ENCODE measurements around the gene CDYL2. TPM values are rescaled to one million over a fixed set of nuclear protein-coding genes. Genes with fewer than 3 reads are reported as not detected.

CDYL2 gene
- total and polyA plus RNA-seq, 12 donors = 0.59 to 5.3 (median 2.9) TPM

- Histone ChIP-seq H3K4me1 (peaks cover 0 to 20% (median 0%) of the 10 kb centered on the region in 9 donors), H3K4me3 (peak overlapping the region in 9 of 10 donors; percentile 42 to 68 (median 61)), H3K27ac (peak overlapping the region in 1 of 10 donors; percentile 64), H3K9me3 (no peaks in the 10 kb centered on the region), H3K27me3 (peaks cover 0 to 3% (median 0%) of the 10 kb centered on the region in 7 donors), H3K36me3 (no peaks in the 10 kb centered on the region)
- ATAC-seq (peak in 5 of 8 donors; percentile 28 to 65 (median 41)), DNase-seq (peak; percentile 34 to 59)
- no peak for TF ChIP-seq CTCF (IDR thresholded peaks at IDR 0.05)
- 0% methylated on average over 29 to 68 of the region's 80 CpGs for WGBS, 2 donors
- intact Hi-C loops (cut with DNase I) = loop anchor here in 2 of 10 donors (10.0 kb wide), 1 partner anchor 259 kb away; the partner anchor contains the start of gene DYNLRB2 (in 2 of the 2)
These were observed 307 bp downstream of the CDYL2 start for GRCh38 chr16:80804056-80804525.

GRCh38 chr16:80803339-80804055 is 901 bp downstream of the CDYL2 start:
- intact Hi-C loops (cut with DNase I) = loop anchor here in 2 of 10 donors (10.0 kb wide), 1 partner anchor 259 kb away; the partner anchor contains the start of gene DYNLRB2 (in 2 of the 2)
- TF ChIP-seq CTCF (IDR thresholded peaks at IDR 0.05) = peak in 8 of 9 donors; percentile 10 to 53 (median 32)
- WGBS, 2 donors = 6% methylated on average over 41 to 80 of the region's 87 CpGs
- peak in 3 of 8 donors; percentile 19 to 31 (median 25) for ATAC-seq
- H3K4me3 ChIP-seq = peak overlapping the region in 9 of 10 donors; percentile 6 to 68 (median 60)
- no peaks in the 10 kb centered on the region for H3K36me3 ChIP-seq
- no peaks in the 10 kb centered on the region for H3K9me3 ChIP-seq
- peaks cover 0 to 3% (median 0%) of the 10 kb centered on the region in 7 donors for H3K27me3 ChIP-seq
- H3K4me1 ChIP-seq = peaks cover 0 to 20% (median 0%) of the 10 kb centered on the region in 9 donors
- peak in 1 of 2 donors; percentile 33 for DNase-seq
- no peak overlapping the region for H3K27ac ChIP-seq

- TF ChIP-seq CTCF (IDR thresholded peaks at IDR 0.05) = no peak
- intact Hi-C loops (cut with DNase I) = loop anchor here in 2 of 10 donors (10.0 kb wide), 1 partner anchor 258 kb away; the partner anchor contains the start of gene DYNLRB2 (in 2 of the 2)
- Histone ChIP-seq H3K9me3 (no peaks in the 10 kb centered on the region), H3K27ac (no peak overlapping the region), H3K36me3 (no peaks in the 10 kb centered on the region), H3K4me1 (peaks cover 0 to 20% (median 0%) of the 10 kb centered on the region in 9 donors), H3K4me3 (peak overlapping the region in 5 of 10 donors; percentile 44 to 68 (median 66)), H3K27me3 (peaks cover 0 to 3% (median 0%) of the 10 kb centered on the region in 7 donors)
- no peak for ATAC-seq
- 84 to 99% methylated on average over 7 of the region's 7 CpGs for WGBS, 2 donors
- DNase-seq = no peak
These were observed 1.5 kb downstream of the CDYL2 start for GRCh38 chr16:80802902-80803301.

GRCh38 chr16:80802138-80802537 is 2.3 kb downstream of the CDYL2 start:
- Histone ChIP-seq H3K4me3 (no peak overlapping the region), H3K36me3 (no peaks in the 10 kb centered on the region), H3K27ac (no peak overlapping the region), H3K27me3 (peaks cover 0 to 3% (median 0%) of the 10 kb centered on the region in 7 donors), H3K4me1 (peaks cover 0 to 14% (median 0%) of the 10 kb centered on the region in 9 donors), H3K9me3 (no peaks in the 10 kb centered on the region)
- no peak for TF ChIP-seq CTCF (IDR thresholded peaks at IDR 0.05)
- no peak for ATAC-seq
- intact Hi-C loops (cut with DNase I) = loop anchor here in 2 of 10 donors (10.0 kb wide), 1 partner anchor 257 kb away; the partner anchor contains the start of gene DYNLRB2 (in 2 of the 2)
- WGBS, 2 donors = 96 to 97% methylated on average over 4 of the region's 4 CpGs
- DNase-seq = no peak
